Measurements from ENCODE around the gene DOCK4.
"Not testable (repeated sequence)": the region's sequence is repeated elsewhere in the genome, so short reads cannot be mapped to it uniquely, and the experiment has no call there.

The DOCK4 gene

GRCh38 chr7:111927353-111928019, 278.7 kb downstream of the DOCK4 start:
- no peak for DNase-seq

DNA sequence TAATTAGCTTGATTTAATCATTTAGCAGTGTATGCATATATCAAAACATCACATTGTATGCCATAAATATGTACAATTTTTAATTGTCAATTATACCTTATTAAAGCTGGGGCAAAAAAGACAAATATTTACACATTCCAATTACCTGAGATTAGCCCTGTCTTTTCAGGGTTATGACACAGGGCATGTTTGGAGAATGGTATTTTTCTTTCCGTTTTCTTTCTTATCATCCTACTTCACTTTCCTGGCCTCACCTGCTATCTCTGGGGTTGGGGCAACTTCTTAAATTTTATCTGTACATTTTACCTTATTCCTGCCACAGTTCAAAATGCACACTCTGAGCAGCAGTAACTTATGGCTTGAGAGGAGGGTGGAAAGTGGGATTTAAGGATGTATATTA, 285.9 kb downstream of the DOCK4 start:
- no peak for DNase-seq

GRCh38 chr7:111919631-111920179, 286.5 kb downstream of the DOCK4 start:
- no peak for DNase-seq

DNA sequence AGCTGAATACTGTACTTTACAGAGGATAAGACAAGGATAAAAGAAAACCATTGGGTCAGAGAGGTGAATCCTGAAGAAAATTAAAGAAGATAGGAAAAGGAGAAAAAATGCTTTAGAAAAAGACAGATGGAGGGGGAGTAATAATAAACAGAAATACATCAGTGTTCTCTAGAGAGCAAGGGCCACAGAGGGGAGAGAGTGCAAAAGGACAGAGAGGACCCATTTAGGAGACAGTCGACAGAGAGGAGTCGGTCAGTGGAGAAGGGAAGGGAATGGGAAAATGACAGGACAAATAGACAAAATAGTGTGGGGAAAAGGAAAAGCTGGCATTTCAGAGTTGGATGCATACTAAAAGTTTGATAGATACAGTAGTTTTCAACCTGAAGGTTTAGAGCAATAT, 287.0 kb downstream of the DOCK4 start:
- no peak for DNase-seq

DNA sequence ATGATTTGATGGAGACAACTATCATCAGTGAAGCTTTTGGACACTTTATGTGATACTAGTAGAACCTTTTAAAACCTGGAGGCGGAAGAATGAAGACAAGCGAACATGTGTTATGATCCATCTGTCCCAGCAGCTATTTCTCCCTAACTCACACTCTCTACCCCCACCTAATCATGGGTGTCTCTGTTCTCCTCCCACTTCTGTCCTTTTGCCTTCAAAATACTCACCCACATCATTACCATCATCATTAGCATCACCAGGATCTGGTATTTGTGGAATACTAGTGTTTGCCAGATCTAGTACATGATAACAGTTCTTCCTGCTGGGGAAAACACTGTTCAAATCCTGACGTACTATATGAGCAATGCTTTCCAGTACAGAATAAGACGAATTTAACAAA, 287.7 kb downstream of the DOCK4 start:
- DNase-seq = no peak

DNA sequence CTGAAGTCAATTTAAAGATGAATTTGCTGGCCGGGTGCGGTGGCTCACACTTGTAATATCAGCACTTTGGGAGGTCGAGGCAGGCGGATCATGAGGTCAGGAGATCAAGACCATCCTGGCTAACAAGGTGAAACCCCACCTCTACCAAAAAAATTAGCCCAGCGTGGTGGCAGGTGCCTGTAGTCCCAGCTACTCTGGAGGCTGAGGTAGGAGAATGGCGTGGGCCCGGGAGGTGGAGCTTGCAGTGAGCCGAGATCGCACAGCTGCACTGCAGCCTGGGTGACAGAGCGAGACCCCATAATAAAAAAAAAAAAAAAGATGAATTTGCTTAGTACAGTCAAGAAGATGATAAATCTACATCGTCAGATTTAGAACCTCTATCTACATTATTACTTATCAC, 288.8 kb downstream of the DOCK4 start:
- not testable (repeated sequence) for DNase-seq

DNA sequence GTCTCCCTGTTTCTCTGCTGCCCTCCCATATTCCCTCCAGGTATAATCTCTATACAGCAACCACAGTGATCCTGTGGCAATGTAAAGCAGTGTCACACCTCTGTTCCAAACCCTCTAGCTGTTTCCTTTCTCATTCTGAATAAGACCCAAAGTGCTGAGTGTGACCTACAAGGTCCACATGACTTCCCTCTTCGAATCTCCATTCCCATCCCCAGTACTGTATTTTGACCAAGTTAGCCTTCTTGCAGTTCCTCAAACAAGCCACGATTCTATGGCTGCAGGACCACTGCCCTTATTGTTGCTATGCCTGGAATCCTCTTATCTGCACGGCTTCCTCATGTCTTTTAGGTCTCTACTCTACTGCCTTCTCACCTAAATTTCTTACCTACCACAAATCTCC, 291.9 kb downstream of the DOCK4 start:
- DNase-seq = no peak

GRCh38 chr7:111911166-111911961, 294.8 kb downstream of the DOCK4 start:
- DNase-seq = no peak

DNA sequence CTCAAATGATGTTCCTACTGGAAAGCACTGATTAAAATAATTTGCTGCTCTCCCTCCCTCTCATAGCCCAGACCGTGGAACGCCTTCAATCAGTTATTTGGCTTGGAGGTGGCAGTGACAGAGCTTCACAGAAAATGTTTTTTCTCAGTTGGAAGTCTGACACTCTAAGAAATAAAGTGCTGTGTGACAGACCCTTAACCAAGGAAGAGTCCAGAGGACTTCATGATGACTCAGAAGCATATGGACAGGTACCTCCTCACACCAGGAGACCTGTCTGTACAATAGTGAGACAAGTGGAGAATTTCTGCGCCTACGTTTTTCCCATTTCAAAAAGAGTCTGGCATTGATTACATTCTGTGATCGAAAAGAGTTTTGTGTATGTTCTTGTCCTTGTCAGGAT, 295.5 kb downstream of the DOCK4 start:
- no peak for DNase-seq

GRCh38 chr7:111908673-111909072, 297.5 kb downstream of the DOCK4 start:
- DNase-seq = not testable (repeated sequence)

DNA sequence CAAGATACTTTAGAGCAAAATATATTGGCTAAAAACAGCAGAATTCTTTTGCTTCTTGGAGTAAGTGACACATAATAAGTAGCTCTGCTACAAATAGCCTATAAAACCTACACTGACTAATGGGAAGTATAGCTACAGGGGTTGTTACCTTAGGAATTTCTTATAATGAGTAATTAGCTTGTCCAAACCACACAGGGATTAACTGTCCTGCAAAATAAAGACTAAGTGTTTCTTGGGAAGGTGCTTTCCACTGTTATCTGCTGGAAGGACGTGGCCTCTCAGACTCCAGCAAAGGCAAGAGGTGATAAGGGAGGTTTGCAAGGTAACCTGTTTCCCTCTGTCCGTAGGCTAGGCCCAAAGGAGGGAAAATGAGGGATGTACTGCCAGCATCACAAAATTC, 302.4 kb downstream of the DOCK4 start:
- DNase-seq = no peak

DNA sequence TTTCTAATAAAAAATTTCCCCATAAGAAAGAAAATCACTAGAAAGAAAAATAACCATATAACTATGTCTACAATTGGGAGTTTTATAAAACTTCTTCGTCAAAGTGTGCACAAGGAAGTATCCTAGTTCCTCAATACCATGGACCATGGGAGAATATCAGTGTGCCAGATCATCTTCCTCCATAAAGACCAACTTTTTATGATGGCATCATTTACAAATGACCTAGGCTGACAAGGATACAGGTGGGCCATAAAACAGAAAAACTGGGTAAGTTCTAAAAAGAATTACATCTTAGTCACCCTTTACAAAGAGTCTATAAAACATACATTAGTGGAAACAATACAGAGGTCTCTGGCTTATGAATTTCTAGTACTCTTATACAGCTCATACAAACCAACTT, 303.2 kb downstream of the DOCK4 start:
- DNase-seq = no peak

- no peak for DNase-seq
Observed at GRCh38 chr7:111900283-111900682, 305.9 kb downstream of the DOCK4 start.

- no peak for DNase-seq
Observed at GRCh38 chr7:111895049-111895448, 311.1 kb downstream of the DOCK4 start.

DNA sequence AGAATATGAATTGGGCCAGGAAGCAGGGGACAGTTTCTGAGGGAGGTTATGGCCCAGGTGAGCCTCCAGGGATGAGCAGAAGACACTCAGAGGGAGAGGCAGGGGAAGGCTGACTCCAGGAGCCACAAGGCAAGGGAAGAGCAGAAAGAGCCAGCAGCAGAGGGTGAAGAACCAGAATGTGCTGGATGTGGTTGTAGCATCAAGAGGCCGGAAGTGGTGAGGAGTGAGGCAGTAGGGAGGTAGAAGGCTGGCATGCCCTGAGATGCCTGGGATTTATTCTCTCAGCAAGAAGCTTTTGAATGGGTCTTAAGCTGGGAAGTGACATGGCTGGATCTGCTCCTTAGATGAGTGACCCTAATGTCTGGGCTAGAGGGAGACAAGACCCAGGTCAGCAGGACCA, 311.7 kb downstream of the DOCK4 start:
- DNase-seq = no peak

DNA sequence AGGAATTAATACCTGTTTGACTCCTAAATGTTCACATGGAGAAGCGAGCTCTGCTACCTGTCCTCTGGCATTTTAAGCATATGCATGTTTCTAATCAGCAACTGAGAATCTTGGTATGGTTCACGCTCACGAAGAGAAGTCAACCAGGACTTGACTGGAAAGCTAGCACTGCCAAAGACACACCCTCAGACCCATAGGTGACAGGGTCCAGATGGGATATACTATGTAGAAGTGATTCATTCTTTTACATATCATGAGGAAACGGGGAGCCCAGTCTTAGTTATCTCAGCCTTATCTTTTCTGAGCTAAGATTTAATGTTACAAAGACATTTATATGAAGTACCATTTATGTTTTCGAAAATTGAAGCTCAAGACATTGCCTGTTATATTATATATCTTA, 313.0 kb downstream of the DOCK4 start:
- DNase-seq = no peak

DNA sequence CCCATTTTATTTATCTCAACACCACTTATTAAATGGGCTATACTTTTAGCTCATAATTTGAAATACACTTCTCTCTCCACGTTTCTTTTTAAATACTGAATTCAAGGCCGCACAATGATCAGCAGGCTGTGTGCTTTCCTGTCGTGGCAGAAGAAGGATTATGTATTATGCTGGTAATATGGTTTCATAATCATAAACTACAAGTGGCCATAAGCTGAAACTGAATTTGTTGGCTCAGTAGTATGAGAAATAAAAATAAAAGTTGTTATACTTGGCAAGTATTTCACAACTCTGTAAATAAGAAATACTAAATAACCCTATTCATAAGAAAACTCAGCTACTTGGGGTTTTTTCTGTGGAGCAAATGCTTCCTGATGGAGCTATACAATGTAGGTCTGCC, 313.6 kb downstream of the DOCK4 start:
- no peak for DNase-seq

DNA sequence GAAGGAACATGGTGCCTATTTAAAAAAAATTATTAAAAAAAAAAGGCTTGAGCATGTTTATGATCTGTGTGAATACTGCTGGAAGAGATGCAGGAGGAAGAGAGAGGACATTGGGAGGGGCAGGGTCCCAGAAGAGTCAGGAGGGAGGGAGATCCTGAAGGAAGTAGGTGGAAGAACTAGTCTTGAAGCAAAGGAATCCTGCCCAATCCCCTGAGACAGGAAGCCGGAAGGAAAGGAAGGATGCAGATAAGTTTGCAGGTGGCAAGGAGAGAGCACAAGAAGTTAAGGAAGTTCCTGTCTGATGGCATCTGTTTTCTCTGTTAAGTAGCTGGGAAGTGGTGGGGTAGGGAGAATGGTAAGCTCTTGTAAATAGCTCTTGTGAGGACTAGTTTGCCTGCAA, 318.5 kb downstream of the DOCK4 start:
- DNase-seq = no peak

DNA sequence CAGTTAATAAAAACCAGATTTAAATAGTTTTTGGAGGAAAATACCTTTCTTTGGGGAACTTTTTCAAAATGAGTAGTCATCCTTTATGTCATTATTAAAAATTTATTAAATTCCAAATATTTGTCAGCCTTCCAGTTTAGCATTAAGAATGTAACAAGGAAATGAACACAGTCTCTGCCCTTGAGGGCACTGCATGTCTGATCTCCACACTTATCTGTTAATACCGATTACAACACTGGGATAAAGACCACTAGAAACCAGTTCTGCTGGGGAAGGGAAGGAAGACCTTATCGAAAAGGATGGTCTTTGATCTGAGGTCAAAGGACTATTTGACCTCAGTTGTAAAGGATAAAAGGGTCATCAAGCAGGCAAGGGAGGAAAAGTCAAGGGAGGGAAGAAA, 320.0 kb downstream of the DOCK4 start:
- no peak for DNase-seq

- DNase-seq = no peak
Observed at GRCh38 chr7:111883241-111883640, 323.0 kb downstream of the DOCK4 start.

GRCh38 chr7:111878785-111879184, 327.4 kb downstream of the DOCK4 start:
- DNase-seq = no peak

GRCh38 chr7:111877931-111878330, 328.3 kb downstream of the DOCK4 start:
- no peak for DNase-seq

DNA sequence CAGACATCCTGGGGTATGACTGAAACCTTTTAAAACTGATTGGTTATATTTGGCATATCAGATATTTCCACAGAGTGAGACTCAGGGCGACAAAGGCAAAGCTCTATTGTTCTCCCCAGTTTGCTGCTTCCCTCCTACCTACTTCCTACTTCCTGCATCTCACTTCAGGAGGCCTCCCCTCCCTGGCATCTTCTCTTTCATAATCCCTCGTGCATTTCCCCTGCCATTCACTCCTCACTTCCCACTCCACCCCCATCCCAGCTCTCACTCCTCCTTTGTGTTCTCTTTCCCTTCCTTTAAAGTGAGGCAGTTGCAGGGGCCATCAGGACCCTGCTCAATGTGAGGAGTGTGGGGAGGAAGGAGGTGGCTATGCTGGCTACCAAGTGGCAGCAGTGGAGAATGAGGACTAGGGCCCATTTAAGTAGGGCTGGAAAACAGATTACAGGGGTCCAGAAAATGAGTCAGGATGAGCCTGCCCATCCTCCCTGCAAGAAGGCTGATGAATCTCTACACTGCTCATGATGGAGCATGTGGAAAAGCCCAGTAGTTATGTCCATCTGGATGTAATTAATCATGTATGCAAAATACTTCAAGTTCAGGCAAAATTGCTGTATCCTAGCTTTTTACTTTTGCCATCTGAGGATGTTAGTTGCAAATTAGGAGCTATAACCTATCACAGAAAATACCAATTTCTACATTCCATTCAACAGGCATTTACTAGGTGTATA, 332.1 kb downstream of the DOCK4 start:
- DNase-seq = no peak

GRCh38 chr7:111873326-111873646, 332.9 kb downstream of the DOCK4 start:
- no peak for DNase-seq
